GM12801 (cell line): Measurements from ENCODE around the gene ARFRP1.

Experiments
- CTCF ChIP-seq: IDR thresholded peaks from one replicate; pipeline ENCODE4 v1.5.1; 2011; ENCODE audit warnings: control low read depth; ENCODE audit not compliant: insufficient read length; ENCODE audit errors: extremely low read depth

ARFRP1 gene

GRCh38 chr20:63661108-63661507 is 46.7 kb downstream of the ARFRP1 start:
- TF ChIP-seq CTCF, result no peak

GRCh38 chr20:63660622-63661021 is 47.2 kb downstream of the ARFRP1 start:
- no peak for TF ChIP-seq CTCF

GRCh38 chr20:63659370-63659769 is 48.4 kb downstream of the ARFRP1 start:
- TF ChIP-seq CTCF, result no peak

GRCh38 chr20:63658749-63659187 is 49.0 kb downstream of the ARFRP1 start:
- no peak for TF ChIP-seq CTCF

GRCh38 chr20:63657937-63658748 is 49.6 kb downstream of the ARFRP1 start, which contains the start of gene RTEL1:
RTEL1 (plus strand) TSS chr20:63658312; CDS start chr20:63659403, 1,091 bp downstream.
- TF ChIP-seq CTCF, result no peak

GRCh38 chr20:63657260-63657936 is 50.4 kb downstream of the ARFRP1 start:
- TF ChIP-seq CTCF, result no peak

- TF ChIP-seq CTCF, result no peak
Observed at GRCh38 chr20:63656451-63656850, 51.3 kb downstream of the ARFRP1 start.
